NCI-H1436 (cell line): Measurements from ENCODE around the gene CIART.
A peak's percentile ranks its signal among the peaks of the same experiment; 100 is the strongest.
"Not testable (repeated sequence)": the region's sequence is repeated elsewhere in the genome, so short reads cannot be mapped to it uniquely, and the experiment has no call there.

Source experiments
- DNase-seq: peaks from one replicate; lab custom pipeline; 2025; lab: John Stamatoyannopoulos, UW

Gene CIART

DNA sequence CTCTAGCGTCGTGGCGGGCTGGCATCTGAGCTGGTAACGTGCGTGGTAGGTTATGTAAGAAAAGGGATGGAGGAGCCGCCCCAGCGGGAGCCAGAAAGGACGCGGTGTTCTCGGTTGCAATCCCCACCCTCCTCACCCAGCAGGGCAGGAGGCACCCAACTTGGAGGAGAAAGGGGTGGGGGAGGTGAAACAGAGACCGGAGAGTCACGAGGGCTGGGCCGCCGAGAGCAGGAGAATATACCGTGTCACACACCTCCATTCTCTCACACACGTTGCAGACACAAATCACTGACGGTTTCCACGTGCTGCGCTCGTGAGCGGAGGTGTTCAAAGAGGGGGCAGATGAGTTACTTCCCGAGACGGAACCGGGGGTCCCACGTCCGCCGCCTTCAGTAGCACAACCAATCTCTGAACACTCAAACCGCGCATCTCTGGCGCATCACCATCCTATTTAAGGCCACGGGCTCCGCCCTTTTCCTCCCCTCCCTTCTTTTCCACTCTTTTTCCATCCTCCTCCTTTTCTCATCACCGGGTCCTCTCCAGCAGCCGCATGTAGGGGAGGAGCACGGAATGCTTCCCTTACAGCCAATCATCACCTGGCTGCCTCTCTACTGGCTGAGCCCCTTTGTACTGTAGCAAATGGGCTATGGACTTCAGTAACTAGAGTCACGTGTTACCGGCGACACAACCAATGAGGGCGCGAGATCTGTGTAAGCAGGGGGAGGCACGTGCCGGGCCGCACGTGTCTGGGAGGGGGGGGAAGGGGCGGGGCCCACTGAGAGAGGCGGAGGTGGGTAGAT is at the start of gene CIART:
Gene CIART (plus strand): TSS at position 797 of the 800 bp plus-strand sequence. CDS start 714 bp downstream, outside the sequence.
- peak; percentile 98 for DNase-seq

GRCh38 chr1:150232921-150233320 is 49.4 kb upstream of the CIART start:
- not testable (repeated sequence) for DNase-seq

DNA sequence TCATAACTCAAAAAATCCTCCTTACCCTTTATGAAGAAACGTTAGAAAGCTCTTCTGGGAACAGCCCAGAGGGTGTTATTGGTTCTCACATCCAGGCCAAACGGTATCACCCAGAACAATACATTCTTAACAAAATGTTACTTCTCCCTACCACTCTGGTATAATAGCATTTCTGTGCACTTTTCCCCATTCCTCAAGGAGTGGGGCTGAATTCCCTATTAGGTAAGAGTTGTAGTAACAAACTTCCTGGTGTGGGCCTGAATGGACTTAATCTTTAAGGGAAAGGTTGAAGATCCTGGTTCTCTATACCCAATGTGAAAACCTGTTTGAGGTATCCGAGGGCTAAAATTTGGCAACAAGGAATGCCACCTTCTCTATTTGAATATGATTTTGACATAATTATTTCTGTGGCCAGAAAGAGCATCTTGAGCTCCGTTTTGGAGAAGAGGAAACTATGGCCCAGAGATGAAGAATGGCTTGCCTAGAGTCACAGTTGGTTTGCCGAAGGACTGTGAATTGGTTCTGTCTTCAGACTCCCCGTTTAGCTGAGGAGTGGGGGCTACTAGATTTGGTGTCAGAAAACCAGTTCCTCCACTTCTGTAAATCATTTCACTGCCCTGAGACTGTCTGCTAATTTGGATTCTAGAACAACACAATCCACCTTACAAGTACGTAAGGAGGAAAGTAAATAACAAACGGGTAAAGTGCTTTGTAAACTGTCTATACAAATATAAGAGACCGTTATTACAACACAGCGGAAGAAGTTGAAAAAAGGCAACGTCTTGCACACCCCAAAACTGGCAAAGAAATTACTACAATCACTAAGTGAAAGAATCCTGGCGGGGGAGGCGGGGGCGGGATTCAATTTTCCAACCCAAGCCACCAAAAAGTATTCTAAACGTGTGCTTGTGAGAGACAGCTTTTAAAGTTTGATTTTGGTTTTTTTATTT is 48.7 kb upstream of the CIART start:
- DNase-seq: no peak

GRCh38 chr1:150234309-150234565 is 48.1 kb upstream of the CIART start:
- no peak for DNase-seq

GRCh38 chr1:150234566-150235293 is 47.6 kb upstream of the CIART start:
- peak; percentile 13 for DNase-seq

GRCh38 chr1:150235294-150235851 is 47.0 kb upstream of the CIART start:
- no peak for DNase-seq

DNA sequence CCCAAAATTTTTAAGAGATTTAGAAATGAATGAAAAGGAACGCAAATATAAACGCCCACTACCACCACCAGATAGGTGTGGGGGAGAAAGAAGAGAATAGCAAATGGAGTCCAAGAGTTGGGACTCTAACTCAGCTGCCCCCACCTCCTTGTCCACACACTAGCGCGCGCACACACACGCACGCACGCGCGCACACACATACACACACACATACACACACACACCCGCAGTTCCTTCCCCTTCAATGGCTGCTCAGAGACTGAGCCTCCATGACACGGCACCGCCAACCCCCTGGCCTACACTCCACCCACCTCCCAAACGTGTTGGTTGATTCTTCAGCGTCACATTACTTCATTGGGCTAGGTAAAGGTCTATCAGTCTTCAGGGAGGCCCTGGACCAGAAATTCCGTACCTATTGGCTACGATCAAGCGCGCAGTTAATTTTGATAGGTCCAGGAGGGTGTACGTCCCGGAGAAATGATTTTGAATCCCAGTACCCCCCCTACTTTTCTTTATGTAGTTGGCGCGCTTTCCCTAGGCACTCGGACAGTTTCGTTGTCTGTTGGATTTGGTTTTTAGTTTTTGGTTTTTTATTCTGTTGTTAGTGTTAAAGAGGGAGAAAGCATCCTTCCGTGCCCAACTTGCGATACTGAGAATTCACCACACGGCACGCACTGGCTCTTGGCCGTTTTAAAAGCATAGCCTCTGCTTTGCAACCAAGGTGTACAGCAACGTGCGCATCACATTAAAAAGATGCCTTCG is 46.3 kb upstream of the CIART start, which contains the start of gene ANP32E:
Gene ANP32E (minus strand): TSS at position 261 of the 762 bp plus-strand sequence. CDS start 326 bp downstream, outside the sequence.
- peak; percentile 98 for DNase-seq

- no peak for DNase-seq
Observed at GRCh38 chr1:150236614-150237100, 45.7 kb upstream of the CIART start.

DNA sequence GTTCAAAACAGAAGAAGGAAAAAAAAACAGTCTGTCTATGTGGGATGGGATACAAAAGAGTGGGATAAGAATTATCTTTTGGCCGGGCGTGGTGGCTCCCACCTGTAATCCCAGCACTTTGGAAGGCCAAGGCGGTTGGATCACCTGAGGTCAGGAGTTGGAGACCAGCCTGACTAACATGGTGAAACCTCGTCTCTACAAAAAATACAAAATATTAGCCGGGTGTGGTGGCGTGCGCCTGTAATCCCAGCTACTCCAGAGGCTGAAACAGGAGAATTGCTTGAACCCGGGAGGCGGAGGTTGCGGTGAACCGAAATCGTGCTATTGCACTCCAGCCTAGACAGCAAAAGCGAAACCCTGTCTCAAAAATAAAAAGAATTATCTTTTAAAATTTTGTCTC is 45.2 kb upstream of the CIART start:
- not testable (repeated sequence) for DNase-seq

- DNase-seq: no peak
Observed at GRCh38 chr1:150237746-150238145, 44.6 kb upstream of the CIART start.

GRCh38 chr1:150243003-150243402 is 39.4 kb upstream of the CIART start:
- no peak for DNase-seq

- DNase-seq: no peak
Observed at GRCh38 chr1:150249936-150250335, 32.4 kb upstream of the CIART start.

DNA sequence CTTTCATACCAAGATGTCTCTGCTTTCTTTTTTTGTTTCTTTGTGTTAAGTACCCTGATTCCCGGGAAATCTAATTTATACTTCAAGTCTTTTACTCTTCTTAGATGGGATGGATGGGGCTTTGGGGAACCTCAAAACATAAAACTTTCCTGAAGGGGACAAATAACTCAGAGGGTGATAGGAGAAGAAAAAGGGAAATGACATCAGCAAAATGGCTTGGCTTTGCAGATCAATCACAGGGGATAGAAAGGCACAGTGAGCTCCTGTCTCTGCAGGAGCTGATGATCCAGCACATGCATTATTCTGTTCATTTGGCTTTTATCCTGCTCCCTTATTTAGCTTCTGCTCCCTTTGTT is 26.2 kb upstream of the CIART start:
- no peak for DNase-seq

GRCh38 chr1:150256554-150257341 is 25.6 kb upstream of the CIART start:
- no peak for DNase-seq

DNA sequence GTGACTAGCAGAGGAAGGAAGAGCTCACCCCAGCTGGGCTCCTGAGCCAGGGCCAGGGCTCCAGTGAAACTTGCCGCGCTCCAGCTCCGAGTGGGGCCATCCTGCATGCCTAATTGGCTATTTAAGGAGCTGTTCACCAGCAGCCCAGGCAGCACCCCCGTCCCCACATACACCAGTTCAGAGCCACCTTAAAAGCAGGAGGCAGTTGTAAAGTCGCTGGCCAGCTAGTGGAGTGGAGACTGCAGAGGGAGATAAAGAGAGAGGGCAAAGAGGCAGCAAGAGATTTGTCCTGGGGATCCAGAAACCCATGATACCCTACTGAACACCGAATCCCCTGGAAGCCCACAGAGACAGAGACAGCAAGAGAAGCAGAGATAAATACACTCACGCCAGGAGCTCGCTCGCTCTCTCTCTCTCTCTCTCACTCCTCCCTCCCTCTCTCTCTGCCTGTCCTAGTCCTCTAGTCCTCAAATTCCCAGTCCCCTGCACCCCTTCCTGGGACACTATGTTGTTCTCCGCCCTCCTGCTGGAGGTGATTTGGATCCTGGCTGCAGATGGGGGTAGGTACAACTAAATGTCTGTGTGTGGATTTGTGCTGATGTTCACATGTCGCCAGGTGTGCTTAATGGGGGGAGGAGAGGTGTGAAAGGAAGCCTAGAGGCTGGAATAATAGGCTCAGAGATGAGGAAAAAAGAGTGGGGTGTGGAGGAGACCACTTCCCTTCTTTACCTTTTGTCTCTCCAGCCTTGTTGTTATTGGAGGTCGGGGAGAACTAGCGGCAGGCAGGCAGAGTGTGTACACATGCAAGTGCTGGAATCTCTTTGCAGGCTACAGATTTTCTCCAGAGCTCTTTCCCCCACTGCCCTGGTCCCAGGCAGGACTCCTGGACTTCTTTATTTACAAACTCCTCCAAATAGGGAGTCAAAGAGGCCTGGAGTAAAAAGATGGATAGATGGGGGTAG is 24.4 kb upstream of the CIART start, which contains the start of gene CA14:
Gene CA14 (plus strand): TSS at position 151 of the 962 bp plus-strand sequence. CDS start 355 bp downstream, at position 506.
- no peak for DNase-seq

GRCh38 chr1:150259217-150259616 is 23.1 kb upstream of the CIART start:
- no peak for DNase-seq

DNA sequence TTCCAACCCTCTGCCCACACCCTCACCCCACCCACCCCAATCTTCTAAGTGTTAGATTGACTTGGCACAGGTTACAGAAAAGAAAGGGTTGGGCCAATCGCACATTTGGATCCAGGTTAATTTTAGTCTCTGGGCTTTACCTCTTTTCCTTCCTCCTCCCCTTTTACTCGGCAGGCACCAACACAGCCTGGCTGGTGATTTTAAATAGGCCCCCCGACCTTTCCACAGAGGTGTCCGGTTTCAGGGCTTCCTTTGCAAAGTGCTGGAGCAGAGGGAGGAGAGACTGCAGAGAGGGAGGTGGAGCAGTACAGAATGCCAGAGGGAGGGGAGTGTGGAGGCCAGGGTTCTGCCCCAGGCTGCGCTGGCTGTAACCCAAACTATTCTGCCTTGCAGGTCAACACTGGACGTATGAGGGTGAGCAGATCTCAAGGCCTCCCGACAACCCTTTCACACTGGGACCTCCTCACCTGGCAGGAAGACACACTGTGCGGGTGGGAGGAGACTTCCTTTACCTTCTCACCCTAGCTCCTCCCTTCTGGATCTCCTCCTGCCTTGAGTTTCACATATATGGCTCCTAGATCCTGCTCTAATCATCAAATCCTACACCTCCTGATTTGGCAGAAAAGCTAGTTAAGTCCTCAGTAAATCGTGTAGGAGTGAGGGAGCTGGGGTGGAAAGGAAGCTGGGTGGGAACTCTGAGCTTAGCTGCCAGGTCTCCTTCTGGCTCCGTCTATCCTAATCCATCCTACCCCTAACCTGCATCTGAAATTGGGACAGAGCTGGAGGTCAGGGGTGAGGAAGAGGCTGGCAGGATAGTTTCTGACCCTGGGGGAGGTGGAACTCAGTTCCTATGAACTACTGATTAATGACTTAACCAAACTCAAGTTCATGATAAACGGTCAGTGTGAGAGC is 22.3 kb upstream of the CIART start:
- DNase-seq: peak; percentile 59

DNA sequence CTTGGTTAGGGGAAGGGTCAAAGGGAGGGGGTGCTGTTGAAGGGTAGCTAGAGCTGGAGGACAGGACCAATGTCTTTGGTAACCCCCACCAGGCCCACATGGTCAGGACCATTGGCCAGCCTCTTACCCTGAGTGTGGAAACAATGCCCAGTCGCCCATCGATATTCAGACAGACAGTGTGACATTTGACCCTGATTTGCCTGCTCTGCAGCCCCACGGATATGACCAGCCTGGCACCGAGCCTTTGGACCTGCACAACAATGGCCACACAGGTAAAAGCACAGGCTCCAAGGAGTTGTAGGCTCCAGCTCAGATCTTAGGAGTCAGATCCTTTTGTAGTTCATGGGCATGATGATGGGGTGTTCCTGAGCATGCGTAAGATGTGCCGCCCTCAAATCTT is 21.0 kb upstream of the CIART start:
- DNase-seq: no peak
